DLD1 (cell line): ENCODE measurements around the gene IQGAP2.

Source experiments
- in situ Hi-C: cut with HindIII; loops from 2 replicates; pipeline ENCODE4 v1.10.0; 2017; ENCODE audit warnings: low sequenced_read_pairs

IQGAP2 gene

GRCh38 chr5:76703707-76704106 lies 300.6 kb downstream of the IQGAP2 start:
- in situ Hi-C loops: no loop called here

DNA sequence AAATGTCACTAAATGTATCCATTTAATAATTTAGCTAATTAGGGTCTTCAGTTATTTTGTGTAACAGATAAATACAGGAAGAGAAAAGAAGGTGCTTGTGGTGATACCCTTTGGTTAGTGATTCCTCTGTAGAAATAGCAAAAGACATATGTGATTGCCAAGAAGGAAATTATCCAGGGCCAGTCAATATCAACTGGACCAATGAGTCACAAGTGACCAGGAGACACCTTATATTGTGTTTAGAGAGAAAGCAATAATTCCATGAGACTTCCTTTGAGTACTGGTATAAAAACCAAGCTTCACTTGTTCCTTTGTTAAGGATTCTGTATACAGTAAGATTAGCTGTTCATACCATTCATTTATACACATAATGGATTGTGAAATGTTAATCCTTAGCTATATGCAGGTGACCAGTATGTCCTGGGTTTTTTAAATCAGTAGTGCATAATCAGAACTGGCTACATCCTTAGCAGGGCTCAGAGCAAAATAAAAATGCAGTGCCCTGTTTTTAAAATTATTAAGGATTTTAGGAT lies 301.1 kb downstream of the IQGAP2 start:
- in situ Hi-C loops: no loop called here

DNA sequence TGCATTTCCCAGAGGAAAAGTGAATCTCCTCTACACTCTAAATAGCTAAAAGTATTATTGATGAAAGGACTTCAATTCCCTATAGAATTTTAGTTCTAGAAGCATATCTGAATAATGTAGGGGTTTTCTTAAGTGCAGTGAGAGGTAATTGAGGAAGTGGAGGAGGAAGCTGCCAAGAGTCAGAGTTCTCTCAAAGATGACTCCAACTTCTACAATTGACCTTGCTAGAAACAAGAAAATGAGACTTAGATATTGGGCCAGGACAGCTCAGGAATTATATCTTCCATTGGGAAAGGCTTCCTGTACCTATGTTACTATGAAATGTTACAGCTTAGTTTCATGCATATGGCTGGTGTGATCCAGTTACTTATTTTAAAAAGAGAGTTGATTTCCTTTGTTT lies 302.5 kb downstream of the IQGAP2 start:
- in situ Hi-C loops: no loop called here

- in situ Hi-C loops: no loop called here
These were observed 306.7 kb downstream of the IQGAP2 start for GRCh38 chr5:76709762-76710161.

- in situ Hi-C loops: no loop called here
These were observed 307.9 kb downstream of the IQGAP2 start for GRCh38 chr5:76710991-76711390.

GRCh38 chr5:76714751-76715485 lies 311.8 kb downstream of the IQGAP2 start:
- in situ Hi-C loops: no loop called here

DNA sequence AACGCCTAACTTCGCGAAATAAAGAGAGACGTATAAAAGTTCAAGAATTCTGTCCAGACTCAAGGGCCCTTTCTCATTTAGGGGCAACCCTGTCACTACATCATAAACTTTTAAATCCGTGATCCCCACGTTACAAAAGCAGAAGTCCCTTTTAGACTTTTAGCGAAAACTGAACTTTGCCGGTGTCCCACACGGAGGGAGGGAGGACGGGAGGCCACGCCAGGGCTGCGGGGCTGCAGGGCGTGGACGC lies 312.3 kb downstream of the IQGAP2 start:
- in situ Hi-C loops: no loop called here

GRCh38 chr5:76715736-76716455 lies 312.8 kb downstream of the IQGAP2 start, which contains the start of gene F2R:
Gene F2R, plus strand, starts transcription at chr5:76716126. Its CDS starts 182 bp downstream, at chr5:76716308.
- in situ Hi-C loops: no loop called here

DNA sequence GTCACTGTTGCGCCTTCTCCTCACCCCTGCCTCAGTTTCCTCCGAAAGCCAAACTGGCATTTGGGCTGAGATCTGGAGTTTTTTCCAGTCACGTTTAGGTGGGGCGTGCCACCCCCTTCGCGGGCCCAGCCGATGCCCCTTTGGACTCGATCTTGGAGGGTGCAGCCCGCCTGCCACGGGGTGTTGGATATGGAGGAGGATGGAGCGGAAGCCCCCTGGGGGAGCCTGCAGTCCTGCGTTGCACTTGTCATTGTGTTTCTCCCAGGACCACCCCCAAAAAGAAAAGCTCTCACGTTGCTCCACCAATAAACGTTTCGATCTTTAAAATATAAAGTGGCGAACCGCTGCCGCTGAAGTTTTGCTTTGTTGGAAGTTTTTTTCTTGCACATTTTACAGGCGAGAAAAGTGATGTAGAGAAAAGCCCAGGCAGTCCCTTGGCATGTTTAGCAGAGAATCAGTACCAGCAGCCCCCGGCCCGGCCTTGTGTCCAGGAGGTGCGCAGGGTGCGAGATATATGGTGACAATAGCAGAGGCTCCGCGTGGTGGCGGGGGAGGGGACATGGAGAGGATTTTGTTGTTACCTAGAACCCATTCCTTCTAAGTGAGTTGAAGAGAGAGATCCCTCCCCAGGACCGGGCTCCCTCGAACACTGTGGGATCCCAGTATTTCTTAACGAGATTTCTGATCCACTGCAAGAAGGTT lies 313.5 kb downstream of the IQGAP2 start:
- in situ Hi-C loops: no loop called here

GRCh38 chr5:76717222-76718083 lies 314.4 kb downstream of the IQGAP2 start:
- in situ Hi-C loops: no loop called here

- in situ Hi-C loops: no loop called here
These were observed 315.3 kb downstream of the IQGAP2 start for GRCh38 chr5:76718381-76718832.

DNA sequence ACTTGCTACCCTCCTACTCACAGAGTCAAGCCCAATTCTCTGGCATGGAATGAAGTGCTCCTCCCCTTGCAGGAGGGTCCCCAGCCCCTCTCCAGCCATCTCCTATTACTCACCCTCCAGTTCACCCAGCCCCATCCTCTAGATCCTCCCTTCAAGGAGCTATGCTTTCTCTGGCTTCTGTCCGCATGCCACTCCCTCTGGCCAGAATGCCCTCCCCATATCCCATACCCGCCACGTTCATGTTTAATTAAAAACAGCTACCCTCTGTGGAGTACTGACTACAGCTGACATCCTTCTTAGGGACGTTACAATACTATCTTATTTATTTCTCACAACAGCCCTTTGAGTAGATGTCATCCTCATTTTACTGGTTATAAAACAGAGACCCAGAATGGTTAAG lies 315.8 kb downstream of the IQGAP2 start:
- in situ Hi-C loops: no loop called here

- in situ Hi-C loops: no loop called here
These were observed 318.0 kb downstream of the IQGAP2 start for GRCh38 chr5:76720988-76721569.

- in situ Hi-C loops: no loop called here
These were observed 320.2 kb downstream of the IQGAP2 start for GRCh38 chr5:76723266-76723665.

GRCh38 chr5:76723906-76724305 lies 320.8 kb downstream of the IQGAP2 start:
- in situ Hi-C loops: no loop called here

DNA sequence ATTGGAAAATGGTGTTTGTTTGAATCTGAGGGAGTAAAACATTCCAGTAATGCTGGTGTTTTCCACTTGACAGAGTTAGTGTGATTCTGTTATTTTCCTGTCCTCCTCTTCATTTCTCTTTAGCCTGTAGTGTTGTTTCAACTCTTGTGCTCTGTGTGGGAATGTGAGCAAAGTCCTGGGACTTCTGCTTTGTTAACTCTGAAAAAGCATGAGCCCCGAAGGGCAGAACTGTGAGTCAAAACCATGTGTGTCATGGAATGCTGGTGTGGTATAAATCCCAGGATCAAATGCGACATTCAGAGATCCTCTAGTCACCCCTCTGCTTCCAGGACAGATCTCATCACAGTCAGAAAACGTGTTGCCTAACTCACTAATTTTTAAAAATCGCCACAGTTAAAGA lies 321.8 kb downstream of the IQGAP2 start:
- in situ Hi-C loops: no loop called here

GRCh38 chr5:76728965-76729364 lies 325.9 kb downstream of the IQGAP2 start:
- in situ Hi-C loops: no loop called here

GRCh38 chr5:76729373-76730290 lies 326.5 kb downstream of the IQGAP2 start:
- in situ Hi-C loops: no loop called here

DNA sequence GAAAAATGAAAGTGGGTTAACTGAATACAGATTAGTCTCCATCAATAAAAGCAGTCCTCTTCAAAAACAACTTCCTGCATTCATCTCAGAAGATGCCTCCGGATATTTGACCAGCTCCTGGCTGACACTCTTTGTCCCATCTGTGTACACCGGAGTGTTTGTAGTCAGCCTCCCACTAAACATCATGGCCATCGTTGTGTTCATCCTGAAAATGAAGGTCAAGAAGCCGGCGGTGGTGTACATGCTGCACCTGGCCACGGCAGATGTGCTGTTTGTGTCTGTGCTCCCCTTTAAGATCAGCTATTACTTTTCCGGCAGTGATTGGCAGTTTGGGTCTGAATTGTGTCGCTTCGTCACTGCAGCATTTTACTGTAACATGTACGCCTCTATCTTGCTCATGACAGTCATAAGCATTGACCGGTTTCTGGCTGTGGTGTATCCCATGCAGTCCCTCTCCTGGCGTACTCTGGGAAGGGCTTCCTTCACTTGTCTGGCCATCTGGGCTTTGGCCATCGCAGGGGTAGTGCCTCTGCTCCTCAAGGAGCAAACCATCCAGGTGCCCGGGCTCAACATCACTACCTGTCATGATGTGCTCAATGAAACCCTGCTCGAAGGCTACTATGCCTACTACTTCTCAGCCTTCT lies 329.4 kb downstream of the IQGAP2 start:
- in situ Hi-C loops: no loop called here
